ENCODE results near the gene MEOX2. TPM values are rescaled to one million over a fixed set of nuclear protein-coding genes. Genes with fewer than 3 reads are reported as not detected.

MEOX2 gene
- total and polyA plus RNA-seq, 10 of the 15 experiments (the other 5 are each of a cell fraction or from before 2014, with no cell fraction given): not detected

- TF ChIP-seq, protein P1, sequence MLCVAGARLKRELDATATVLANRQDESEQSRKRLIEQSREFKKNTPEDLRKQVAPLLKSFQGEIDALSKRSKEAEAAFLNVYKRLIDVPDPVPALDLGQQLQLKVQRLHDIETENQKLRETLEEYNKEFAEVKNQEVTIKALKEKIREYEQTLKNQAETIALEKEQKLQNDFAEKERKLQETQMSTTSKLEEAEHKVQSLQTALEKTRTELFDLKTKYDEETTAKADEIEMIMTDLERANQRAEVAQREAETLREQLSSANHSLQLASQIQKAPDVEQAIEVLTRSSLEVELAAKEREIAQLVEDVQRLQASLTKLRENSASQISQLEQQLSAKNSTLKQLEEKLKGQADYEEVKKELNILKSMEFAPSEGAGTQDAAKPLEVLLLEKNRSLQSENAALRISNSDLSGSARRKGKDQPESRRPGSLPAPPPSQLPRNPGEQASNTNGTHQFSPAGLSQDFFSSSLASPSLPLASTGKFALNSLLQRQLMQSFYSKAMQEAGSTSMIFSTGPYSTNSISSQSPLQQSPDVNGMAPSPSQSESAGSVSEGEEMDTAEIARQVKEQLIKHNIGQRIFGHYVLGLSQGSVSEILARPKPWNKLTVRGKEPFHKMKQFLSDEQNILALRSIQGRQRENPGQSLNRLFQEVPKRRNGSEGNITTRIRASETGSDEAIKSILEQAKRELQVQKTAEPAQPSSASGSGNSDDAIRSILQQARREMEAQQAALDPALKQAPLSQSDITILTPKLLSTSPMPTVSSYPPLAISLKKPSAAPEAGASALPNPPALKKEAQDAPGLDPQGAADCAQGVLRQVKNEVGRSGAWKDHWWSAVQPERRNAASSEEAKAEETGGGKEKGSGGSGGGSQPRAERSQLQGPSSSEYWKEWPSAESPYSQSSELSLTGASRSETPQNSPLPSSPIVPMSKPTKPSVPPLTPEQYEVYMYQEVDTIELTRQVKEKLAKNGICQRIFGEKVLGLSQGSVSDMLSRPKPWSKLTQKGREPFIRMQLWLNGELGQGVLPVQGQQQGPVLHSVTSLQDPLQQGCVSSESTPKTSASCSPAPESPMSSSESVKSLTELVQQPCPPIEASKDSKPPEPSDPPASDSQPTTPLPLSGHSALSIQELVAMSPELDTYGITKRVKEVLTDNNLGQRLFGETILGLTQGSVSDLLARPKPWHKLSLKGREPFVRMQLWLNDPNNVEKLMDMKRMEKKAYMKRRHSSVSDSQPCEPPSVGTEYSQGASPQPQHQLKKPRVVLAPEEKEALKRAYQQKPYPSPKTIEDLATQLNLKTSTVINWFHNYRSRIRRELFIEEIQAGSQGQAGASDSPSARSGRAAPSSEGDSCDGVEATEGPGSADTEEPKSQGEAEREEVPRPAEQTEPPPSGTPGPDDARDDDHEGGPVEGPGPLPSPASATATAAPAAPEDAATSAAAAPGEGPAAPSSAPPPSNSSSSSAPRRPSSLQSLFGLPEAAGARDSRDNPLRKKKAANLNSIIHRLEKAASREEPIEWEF (IDR thresholded peaks at IDR 0.05; ENCODE audit: insufficient replicate concordance, low read depth, low read length): no peak
Measured at GRCh38 chr7:15567652-15568051, 118.8 kb downstream of the MEOX2 start (continued).

GRCh38 chr7:15567036-15567435 lies 119.4 kb downstream of the MEOX2 start:
- Histone ChIP-seq H3K79me2 (ENCODE audit: control insufficient read depth, insufficient read depth, low read length) (no peaks in the 10 kb centered on the region), H2AFZ (ENCODE audit: control insufficient read depth, low read depth, low read length) (no peak overlapping the region), H3K9me3 (replicated peaks; ENCODE audit: control insufficient read depth, insufficient read depth, low read length) (no peaks in the 10 kb centered on the region), H3K9ac (ENCODE audit: control insufficient read depth, insufficient read depth, low read length) (no peak overlapping the region), H4K20me1 (ENCODE audit: control insufficient read depth, insufficient read depth) (no peaks in the 10 kb centered on the region), H3K36me3 (ENCODE audit: control insufficient read depth in 2 of 2, insufficient read depth in 2 of 2, low read length in 1 of 2) (no peaks in the 10 kb centered on the region), H3K4me1 (ENCODE audit: control insufficient read depth, insufficient read depth, low read length) (no peaks in the 10 kb centered on the region), H3K27ac (ENCODE audit: control insufficient read depth, insufficient read depth) (no peak overlapping the region), H3K4me3 (no peak overlapping the region), H3K27me3 (replicated peaks in 1 of 2; ENCODE audit: control insufficient read depth in 2 of 2, insufficient read depth in 2 of 2, low read length in 1 of 2) (no peaks in the 10 kb centered on the region), H3K4me2 (ENCODE audit: control insufficient read depth, insufficient read depth) (no peak overlapping the region)
- no TSS peak for BruUV-seq (replicated peaks)
- no peak for TF ChIP-seq CREB1 (IDR thresholded peaks at IDR 0.05; ENCODE audit: low read depth)
- no peak for TF ChIP-seq CREM (IDR thresholded peaks at IDR 0.05; ENCODE audit: low read depth)
- TF ChIP-seq WRNIP1 (IDR thresholded peaks at IDR 0.05; ENCODE audit: borderline replicate concordance, low read depth, low read length): no peak
- TF ChIP-seq, protein P2, sequence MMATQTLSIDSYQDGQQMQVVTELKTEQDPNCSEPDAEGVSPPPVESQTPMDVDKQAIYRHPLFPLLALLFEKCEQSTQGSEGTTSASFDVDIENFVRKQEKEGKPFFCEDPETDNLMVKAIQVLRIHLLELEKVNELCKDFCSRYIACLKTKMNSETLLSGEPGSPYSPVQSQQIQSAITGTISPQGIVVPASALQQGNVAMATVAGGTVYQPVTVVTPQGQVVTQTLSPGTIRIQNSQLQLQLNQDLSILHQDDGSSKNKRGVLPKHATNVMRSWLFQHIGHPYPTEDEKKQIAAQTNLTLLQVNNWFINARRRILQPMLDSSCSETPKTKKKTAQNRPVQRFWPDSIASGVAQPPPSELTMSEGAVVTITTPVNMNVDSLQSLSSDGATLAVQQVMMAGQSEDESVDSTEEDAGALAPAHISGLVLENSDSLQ (IDR thresholded peaks at IDR 0.05): no peak
- TF ChIP-seq BRCA1 (IDR thresholded peaks at IDR 0.05; ENCODE audit: low read depth, low read length): no peak
- TF ChIP-seq ETV6 (conservative IDR thresholded peaks at IDR 0.05 in 1 of 2, IDR thresholded peaks at IDR 0.05 in 1 of 2; ENCODE audit: borderline replicate concordance in 1 of 2, low read depth in 1 of 2): no peak
- no peak for TF ChIP-seq POU2F2 (IDR thresholded peaks at IDR 0.05; ENCODE audit: borderline replicate concordance, low read depth, low read length)
- TF ChIP-seq MEF2A (IDR thresholded peaks at IDR 0.05; ENCODE audit: insufficient read depth, low read depth, low read length): no peak
- no peak for TF ChIP-seq BCL3 (IDR thresholded peaks at IDR 0.05; ENCODE audit: borderline replicate concordance, insufficient read depth, low read depth, low read length, poor library complexity, severe bottlenecking)
- TF ChIP-seq ZNF217 (IDR thresholded peaks at IDR 0.05): no peak
- TF ChIP-seq JUNB (IDR thresholded peaks at IDR 0.05): no peak
- no peak for TF ChIP-seq BHLHE40 (IDR thresholded peaks at IDR 0.05; ENCODE audit: borderline replicate concordance in 1 of 2, low read depth in 2 of 2, low read length in 1 of 2)
- no peak for TF ChIP-seq IKZF2 (IDR thresholded peaks at IDR 0.05)
- CTCF ChIA-PET: interaction anchor here (0.7 kb wide), 1 partner anchor 29 kb away, joined by 3 read pairs; no protein-coding TSS in a partner anchor
- no peak for FAIRE-seq
- POLR2A ChIA-PET: interaction anchor here (0.6 to 1.1 kb wide), 2 partner anchors 49 to 238 kb away, joined by 6 to 7 read pairs; no protein-coding TSS in a partner anchor
- no peak for DNase-seq (ENCODE audit: low read depth, low spot score)
- SMC1A ChIA-PET (ENCODE audit: uncharacterized antibody, unreplicated experiment): interaction anchor here (0.6 to 1.2 kb wide), 4 partner anchors 8 to 116 kb away, joined by 3 to 4 read pairs (median 4); no protein-coding TSS in a partner anchor
- in situ Hi-C loops (cut with MboI): no loop called here
- no peak for ATAC-seq
- WGBS (ENCODE audit: insufficient coverage, insufficient replicate concordance, low lambda C conversion rate, missing lambda C conversion rate): 32% methylated on average over 3 of the region's 3 CpGs
- intact Hi-C loops (cut with micrococcal nuclease; ENCODE audit: unreplicated experiment): no loop called here
- RAD21 ChIA-PET (ENCODE audit: unreplicated experiment): interaction anchor here (1.0 kb wide), 1 partner anchor 13 kb away, joined by 3 read pairs; no protein-coding TSS in a partner anchor

Measured in GM12878 (cell line).